Activated T-cell treated with anti-CD3 and anti-CD28 coated beads for 1 hour (primary cell): ENCODE measurements around the gene FAM163B.

Experiments used
- DNase-seq: peaks from one replicate; pipeline ENCODE4 v3.0.0-alpha.2; 2020; ENCODE audit warnings: low read depth

The FAM163B gene

DNA sequence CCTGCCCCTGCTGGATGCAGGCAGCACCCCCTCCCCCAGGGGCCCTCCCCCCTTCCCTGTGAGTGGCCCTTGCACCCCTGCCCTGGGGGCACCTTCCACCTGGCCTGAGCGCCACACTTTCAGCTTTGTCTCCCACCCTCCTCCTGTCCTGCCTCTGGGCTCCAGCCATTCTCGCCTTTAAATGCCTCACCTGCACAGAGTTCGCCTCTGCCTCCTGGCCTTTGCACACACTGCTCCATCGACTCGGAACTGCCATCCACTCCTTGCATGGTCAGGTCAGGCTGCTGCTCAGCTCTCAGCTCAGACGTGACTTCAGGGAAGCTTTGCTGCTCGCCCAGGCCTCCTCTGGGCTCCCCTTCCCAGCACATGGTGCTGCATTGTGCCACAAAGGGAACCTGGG lies 10.2 kb downstream of the FAM163B start:
- DNase-seq: no peak

DNA sequence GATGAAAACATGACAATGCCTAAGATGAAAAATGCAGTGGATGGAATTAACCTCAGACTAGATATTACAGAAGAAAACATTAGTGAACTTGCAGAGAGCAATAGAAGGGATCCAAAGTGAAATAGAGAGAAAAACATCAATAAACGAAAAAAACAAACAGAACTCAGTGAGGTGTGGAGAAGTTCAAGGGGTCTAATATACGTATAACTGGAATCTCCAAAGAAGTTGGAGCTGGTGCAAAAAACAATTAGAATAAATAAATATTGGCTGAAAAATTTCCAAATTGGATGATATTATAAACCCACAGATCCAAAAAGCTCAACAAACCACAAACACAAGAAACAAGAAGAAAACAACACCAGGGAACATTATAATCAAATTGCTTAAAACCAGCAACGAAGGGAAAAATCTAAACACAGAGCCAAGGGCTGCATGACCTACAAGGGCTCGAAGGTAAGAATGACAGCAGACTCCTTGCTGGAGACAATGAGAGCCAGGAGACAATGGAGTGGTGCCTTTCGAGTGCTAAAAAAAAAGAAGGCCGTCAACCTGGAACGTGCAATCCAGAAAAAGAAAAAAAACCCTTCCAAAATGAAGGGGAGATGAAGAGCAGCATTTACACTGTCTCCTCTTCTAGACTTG lies 11.8 kb downstream of the FAM163B start:
- no peak for DNase-seq

DNA sequence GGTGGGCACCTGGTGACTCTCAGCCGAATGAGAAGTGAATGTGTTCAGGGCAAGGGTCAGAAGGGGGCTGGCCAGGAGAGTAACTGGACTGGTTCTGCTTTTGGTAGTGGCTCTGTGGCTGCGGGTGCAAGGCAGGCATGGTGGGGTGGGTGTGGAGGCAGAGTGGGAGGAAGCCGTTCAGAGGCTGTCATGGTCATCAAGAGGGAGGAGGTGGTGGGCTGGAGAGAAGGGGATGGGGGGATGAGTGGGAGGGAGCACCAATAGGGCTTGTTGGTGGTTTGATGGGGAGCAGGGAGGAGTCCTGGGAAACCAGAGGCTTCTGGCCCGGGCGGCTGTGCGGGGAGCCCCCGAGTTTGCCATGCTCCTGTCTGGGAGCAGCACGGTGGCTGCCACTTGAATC lies 13.3 kb downstream of the FAM163B start:
- DNase-seq: no peak

DNA sequence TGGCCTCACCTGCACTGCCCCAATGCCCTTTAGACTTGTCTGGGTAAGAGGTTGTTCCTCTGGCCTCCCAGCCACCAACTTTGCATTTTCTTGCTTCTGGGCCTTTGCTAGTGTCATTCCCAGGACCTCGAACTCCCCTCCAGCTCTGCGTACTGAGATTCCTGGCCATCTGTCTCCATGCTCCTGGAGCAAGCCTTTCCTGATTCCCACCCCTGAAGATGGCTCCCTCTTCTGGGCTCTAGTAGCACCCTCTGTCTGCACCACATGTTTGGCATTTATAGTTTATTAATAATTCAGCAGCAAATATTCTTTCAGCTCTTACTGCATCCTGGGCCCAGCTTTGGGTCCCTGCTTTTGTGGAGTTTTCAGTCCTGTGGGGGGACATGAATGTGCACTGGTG lies 14.9 kb downstream of the FAM163B start:
- no peak for DNase-seq

DNA sequence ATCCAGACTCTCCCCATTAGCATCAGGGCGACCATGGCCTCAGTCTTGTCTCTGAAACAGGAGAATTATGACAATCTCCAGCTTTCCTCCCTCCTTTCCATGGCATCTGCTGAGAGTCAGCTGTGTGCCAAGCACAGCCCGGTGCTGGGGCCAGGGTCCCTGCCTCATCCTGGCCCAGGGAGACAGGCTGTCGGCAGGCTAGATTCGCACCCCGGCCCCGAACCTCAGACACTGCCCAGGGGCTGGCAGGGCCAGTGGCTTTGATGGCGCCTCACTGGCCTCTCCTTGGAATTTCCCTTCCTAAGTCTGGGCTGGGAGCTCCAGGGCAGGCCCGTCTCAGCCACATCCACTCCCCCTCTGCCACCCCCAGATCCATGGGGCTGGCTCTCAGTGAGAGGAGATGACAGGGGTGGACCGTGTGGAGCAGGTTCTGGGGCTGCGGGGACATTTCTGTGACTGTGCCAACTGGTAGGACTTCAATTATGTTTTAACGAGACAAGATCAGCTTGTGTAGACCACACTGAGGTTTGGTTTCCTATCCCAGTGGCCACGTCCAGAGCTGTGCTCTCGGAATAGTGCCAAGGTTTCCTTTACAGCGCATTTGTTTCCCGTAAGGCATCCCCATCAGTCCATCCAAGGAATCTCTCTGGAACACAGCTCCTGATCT lies 15.5 kb downstream of the FAM163B start:
- DNase-seq: no peak

DNA sequence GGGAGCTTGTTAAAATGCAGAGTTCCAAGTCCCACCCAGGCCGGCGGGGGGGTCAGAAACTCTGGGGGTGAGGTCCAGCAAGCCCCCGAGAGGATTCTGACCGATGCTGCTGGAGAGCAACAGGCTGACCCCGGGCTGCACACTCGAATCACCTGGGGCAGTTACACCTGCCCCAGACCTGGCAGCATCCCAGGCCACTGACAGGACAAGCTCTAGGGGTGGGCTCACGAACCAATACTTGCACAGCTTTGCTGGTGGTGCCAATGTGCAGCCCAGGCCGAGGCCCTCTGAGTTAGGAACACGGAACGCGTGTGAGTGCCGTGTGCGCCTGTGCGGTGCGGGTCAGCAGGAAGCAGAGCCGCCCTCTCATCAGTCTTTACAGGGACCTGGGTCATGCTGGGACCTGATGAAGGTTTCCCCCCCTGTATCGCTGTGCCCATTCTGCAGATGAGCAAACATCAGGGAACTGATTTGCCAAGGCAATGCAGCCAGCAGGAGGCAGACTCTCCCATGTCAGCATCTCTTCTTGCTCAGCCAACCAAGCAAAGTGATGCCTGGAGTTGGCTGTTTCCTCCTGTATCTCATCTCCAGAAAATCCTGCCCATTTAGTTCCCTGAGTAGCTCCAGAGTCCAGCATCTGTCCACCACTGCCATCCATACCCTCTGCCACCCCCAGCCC lies 16.3 kb downstream of the FAM163B start:
- no peak for DNase-seq

DNA sequence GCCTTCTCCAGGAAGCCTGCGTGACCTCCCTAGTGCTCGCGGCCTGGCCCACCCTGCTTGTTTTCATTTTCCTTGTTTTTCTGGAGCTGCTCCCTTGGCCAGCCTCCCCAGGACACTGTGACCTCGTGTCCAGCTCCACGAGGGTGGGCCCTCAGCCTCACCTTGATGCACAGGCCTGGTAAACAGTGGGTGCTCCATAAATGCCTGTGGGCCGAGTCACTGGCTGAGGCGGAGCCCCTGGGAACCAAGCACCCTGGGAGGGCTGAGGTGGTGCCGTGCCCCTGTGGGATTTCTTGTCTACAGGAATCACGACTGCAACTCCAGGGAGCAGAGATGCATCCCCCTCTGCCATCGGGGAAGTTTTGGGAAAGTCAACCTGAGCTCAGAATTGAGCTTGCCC lies 17.2 kb downstream of the FAM163B start:
- no peak for DNase-seq

DNA sequence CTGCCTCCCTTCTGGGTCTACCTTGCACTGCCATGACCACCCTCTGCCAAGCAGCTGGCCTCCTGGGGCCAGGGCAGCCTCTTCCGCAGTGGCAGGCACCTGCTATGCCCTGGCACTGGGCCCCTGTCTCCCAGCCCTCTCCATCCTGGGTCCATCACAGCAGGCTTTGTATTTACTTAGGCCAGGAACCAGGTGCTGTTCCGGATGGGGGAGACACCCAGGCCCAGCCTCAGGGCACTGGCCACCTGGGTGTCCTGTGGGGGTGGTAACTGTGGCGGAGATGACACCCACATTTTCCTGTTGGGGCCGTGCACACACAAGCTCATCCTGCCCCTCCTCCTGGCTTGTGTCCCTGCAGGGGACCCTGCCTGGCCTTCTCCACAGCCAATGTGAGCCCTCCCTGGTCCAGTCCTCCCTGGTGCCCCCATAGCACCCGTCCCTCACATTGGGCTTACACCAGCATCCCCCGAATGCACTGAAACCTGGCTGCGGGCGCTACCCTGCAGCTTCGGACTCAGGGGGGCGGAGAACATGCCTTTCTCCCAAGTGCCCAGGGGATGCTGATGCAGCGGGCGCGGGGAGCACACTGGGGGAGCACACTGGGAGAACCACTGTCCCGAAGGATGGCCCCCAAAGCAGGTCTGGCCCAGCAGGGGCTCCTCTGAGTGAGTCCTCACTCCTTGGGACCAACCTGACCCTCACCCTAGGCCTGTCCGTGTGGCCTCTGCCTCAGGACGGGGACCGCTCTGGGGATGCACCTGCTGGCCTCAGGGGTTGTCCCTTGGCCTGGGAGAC lies 17.9 kb downstream of the FAM163B start:
- no peak for DNase-seq

DNA sequence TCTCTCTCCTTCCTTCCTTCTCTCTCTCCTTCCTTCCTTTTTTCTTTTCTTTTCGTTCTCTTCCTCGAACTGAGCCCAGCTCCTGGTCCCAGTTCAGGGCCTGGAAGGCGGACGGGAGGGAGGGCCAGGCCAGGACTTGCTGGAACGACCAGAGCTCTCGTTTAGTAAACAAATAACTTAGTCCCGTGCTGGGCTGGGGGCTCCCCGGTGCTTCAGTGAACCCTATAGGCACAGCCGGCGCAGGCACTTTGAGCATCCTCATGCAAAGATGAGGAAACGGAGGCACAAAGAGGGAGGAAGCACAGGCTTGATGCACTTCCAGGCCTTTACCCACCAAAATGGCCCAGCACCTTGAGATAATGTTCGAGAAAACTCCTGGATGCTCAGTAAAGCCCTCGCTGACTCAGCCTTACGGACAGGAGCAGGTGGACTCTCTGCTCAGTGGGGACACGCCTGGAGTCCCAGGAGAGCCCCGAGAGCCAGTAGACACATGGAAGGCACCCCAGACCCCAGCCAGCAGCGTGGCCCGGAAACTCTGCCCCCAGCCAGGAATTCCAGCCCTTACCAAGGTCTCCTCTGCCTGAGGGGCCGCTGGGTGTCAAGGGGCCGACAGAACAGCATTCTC lies 18.8 kb downstream of the FAM163B start:
- DNase-seq: no peak

DNA sequence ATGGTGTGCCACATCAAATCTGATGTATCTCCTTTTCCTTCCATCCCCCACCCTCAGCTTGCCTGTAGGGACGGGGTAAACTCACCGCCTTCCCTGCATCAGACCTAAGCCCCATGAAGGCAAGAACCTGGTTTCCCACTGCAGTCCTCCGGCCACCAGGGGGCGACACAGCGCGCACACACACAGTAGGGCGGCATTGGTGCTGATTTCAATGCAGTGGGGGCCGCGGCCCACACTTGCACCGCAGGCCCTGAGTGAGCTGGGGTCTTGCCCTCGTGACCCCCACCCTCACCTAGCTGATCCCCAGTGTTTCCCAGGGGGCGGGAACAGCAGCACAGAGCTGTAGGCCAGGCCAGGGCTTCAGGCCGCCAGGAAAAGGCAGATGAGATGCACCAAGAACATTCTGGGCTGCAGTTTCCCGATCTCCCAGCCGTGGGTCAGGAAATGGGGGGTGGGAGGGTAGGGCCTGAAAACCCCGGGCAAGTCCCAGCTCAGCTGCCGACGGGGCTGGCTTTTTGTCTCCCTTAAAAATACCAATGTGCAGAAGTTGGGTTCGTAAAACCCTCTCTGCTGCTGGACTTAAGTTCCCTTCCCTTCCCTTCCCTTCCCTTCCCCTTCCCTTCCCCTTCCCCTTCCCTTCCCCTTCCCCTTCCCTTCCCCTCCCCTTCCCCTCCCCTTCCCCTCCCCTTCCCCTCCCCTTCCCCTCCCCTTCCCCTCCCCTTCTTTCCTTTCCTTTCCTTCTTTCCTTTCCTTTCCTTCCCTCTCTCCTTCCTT lies 19.5 kb downstream of the FAM163B start:
- peak; percentile 42 for DNase-seq

DNA sequence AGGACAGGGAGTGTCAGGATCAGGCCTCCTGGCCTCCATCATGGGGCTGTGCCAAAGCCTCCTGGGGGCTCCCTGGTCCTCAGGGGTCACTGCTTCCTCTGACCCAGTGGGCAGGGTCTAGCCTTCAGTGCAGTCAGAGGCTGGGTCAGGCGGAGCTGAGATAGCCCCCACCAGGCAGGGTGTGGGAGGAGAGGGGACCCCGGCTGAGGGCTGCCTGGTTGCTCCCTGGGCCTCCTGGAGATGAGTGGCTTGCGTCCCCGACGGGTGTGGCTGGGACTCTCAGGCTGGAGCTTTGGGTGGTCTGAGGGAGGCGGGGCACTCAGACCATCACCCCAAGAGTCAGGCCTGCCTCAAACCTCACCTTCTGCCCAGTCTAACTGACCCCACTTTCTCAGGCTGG lies 21.7 kb downstream of the FAM163B start:
- no peak for DNase-seq

DNA sequence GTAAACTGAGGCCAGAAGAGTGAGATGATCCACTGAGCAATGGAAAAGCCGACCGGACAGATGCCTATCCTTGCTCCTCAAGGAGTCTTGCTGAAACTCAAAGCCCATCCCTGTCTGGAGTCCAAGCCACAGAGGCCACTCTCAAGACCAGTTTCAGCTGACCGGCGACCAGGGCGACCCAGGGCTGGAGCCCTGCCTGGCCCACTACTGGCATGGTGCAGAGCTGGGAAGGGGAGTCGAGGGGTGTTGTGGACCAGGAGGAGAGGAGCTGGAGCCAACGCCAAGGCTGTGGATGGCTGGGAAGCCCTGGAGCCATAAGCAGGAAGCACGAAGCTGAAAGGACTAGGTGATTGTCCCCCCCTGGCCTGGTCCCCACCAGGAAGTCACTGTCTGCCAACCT lies 22.1 kb downstream of the FAM163B start:
- no peak for DNase-seq

DNA sequence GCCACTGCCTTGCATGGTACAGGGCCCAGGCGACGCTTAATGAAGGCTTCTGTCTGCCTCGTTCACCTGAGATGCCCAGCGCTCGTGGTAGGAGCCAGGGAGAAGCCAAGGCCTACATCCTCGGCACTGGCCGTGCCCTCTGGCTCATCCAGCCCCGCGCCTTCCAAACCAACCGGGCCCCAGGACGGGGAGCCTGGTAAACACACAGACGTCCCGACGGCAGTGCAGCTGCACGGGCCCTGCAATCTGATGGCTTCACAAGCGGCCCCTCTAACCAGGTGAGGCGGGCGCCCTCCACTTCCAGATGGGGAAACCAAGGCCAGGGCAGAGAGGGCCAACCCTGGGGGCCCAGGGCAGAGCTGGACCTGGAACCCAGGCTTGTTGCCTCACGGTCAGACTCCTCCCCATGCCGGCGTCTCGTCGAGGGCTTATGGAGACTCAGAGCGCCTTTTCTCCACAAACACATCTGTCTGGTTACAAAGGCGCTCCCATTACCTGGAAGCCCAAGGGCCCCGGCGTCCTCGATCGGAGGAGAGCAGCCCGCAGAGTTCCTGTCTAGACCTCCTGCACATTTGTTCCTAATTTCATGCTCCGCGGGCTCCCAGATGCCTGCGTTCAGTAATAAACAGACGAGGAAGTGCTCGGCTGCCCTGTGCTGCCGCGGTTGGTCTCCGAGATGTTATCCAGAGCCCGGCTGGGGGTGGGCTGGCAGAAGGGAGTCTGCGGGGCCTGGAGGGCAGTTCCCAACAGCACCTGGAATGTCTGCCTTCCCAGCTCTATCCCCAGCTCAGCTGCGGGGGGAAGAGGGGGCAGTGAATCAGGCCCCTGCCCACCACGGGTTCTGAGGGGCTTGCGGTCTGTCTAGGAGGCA lies 23.5 kb downstream of the FAM163B start:
- DNase-seq: no peak

DNA sequence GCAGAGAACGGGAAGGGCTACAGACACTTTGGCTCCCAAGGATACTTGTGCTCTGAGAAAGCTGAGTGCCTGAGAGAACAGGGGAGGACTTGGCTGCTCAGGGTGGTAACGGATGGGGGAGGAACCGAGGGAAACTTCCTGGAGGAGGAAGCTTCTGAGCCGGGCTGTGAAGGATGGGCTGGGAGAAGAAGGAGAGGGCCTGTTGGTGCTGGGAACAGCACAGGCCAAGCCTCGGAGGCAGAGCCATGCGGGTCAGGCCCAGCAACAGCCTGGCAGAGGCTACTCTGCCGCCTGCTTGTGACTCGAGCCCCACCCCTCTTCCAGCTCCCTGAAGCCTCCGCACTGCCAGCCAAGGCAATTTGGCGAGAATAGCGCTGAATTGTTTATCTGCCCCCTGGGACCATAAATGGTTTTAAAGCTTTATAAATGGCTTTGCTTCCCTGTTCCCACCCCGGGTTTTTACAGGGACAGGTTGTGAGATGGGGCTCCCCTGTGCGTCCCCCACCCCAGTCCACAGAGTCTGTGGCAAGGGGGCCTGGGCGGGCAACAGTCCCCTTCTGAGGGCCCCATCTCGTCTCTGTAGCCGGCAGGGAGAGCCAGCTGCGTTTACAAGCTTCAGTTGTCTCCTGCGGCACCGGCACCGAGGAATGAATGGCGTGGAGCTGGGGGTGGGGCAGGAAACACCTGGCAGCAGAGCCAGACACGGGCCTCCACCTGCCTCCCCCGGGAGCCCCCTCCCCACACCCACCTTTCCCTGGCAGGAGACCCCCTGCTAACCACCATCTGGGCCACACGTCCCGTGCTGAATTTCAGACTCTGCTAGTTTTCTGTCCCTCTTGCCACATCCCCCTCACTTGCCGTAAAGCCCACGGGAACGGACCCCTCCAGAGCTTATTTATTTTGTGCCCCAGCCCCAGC lies 24.4 kb downstream of the FAM163B start:
- no peak for DNase-seq

DNA sequence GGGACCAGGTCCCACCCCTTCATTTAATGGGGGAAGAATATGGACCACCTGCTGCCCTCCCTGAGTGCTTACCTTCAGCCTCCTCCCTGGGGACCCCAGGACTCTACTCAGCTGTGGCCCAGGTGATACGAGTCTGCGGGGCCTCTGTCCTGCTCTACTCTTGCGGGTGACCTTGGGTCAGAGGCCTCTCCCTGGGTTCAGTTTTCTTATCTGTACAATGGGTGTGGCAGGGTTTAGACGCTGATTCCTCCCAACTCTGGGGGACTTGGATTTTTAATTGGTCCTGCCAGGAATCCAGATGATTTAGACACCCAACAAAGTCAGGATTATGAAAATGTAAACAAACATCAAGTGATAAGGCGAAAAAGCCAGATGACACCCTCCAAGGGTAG lies 25.0 kb downstream of the FAM163B start:
- DNase-seq: no peak

DNA sequence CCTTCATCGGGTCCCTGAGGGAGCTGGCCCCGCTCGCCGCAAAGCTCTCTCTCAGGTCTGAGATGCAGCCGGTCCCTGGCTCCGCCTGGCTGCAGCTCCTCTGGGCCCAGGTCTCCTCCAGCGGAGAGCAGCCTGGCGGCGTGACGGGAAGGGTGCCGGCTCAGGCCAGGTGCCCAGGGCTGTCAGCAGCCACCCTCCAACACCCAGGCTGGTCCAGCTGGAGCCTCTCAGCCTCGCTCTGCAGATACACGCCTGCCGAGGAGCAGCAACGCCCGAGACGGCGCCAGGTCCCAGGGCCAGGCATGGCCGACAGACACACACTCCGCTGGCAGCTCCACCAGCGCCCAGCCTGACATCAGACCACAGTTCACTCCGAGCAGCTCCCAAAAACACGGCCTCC lies 25.6 kb downstream of the FAM163B start:
- no peak for DNase-seq

DNA sequence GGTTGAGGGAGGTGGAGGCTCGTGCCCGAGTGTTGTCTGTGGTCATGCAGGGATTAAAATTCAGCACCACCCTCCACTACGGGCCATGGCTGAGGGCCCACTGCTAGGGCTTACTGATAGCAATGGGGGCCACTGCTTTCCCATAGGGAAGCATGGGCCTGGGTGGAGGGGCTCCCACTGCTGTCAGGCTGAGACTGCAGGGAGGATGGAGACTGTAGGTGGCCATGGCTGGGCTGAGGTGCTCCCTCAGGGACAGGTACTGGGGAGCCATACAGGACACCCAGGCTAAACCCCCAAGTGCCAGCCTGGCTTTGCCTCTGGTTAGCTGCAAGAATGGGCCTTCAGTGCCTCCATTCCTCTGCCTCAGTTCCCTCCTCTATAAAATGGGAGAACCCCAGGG lies 26.1 kb downstream of the FAM163B start:
- DNase-seq: no peak

DNA sequence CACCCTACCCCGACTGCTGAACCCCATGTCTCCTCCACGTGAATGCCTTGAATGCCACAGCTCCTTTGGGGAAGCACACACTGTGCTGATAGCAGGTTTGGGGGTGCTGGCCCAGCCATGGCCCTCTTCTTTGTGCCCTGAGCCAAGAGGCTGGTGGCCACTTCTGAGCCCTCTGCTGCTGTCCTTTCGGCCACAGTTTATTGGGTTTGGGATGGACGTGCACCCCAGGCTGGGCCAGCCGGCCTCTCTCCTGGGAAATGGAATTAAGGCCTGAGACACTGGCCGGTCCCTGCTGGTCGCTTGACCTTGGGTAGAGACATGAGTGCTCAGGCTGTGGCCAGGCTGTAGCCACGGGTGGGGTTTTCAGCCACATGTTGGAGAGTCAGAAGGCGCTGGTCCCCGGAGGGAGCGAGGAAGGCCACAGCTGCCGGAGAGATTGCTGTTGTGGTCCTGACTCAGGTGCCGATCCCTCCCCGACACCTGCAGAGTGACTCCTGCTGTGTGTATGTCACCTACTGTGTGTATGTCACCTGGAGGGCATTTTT lies 26.6 kb downstream of the FAM163B start:
- DNase-seq: no peak
